Measurements from ENCODE around the gene AGPS.
"Not testable (repeated sequence)": the region's sequence is repeated elsewhere in the genome, so short reads cannot be mapped to it uniquely, and the experiment has no call there.

Gene AGPS

GRCh38 chr2:177348733-177349693 is 43.6 kb upstream of the AGPS start:
- no peak overlapping the region for H3K4me3 ChIP-seq (ENCODE audit: low read depth, low read length)
- no peak for TF ChIP-seq CTCF (IDR thresholded peaks at IDR 0.05; ENCODE audit: control insufficient read depth, extremely low read depth, insufficient read depth)
- no peak for DNase-seq (ENCODE audit: low read depth)

GRCh38 chr2:177350624-177351023 is 41.9 kb upstream of the AGPS start:
- not testable (repeated sequence) for H3K4me3 ChIP-seq (ENCODE audit: low read depth, low read length); DNase-seq (ENCODE audit: low read depth)

GRCh38 chr2:177351121-177351520 is 41.5 kb upstream of the AGPS start:
- H3K4me3 ChIP-seq (ENCODE audit: low read depth, low read length); DNase-seq (ENCODE audit: low read depth): not testable (repeated sequence)

GRCh38 chr2:177352441-177353186 is 40.0 kb upstream of the AGPS start:
- DNase-seq (ENCODE audit: low read depth) = no peak
- no peak for TF ChIP-seq CTCF (IDR thresholded peaks at IDR 0.05; ENCODE audit: control insufficient read depth, extremely low read depth, insufficient read depth)
- H3K4me3 ChIP-seq (ENCODE audit: low read depth, low read length) = no peak overlapping the region

- no peak overlapping the region for H3K4me3 ChIP-seq (ENCODE audit: low read depth, low read length)
- DNase-seq (ENCODE audit: low read depth) = no peak
- no peak for TF ChIP-seq CTCF (IDR thresholded peaks at IDR 0.05; ENCODE audit: control insufficient read depth, extremely low read depth, insufficient read depth)
Observed at GRCh38 chr2:177353187-177353478, 39.4 kb upstream of the AGPS start.

GRCh38 chr2:177354541-177354940 is 38.0 kb upstream of the AGPS start:
- H3K4me3 ChIP-seq (ENCODE audit: low read depth, low read length); DNase-seq (ENCODE audit: low read depth): not testable (repeated sequence)

GRCh38 chr2:177355874-177356273 is 36.7 kb upstream of the AGPS start:
- H3K4me3 ChIP-seq (ENCODE audit: low read depth, low read length) = no peak overlapping the region
- no peak for TF ChIP-seq CTCF (IDR thresholded peaks at IDR 0.05; ENCODE audit: control insufficient read depth, extremely low read depth, insufficient read depth)
- no peak for DNase-seq (ENCODE audit: low read depth)

GRCh38 chr2:177359836-177360595 is 32.6 kb upstream of the AGPS start:
- H3K4me3 ChIP-seq (ENCODE audit: low read depth, low read length) = no peak overlapping the region
- DNase-seq (ENCODE audit: low read depth) = no peak
- TF ChIP-seq CTCF (IDR thresholded peaks at IDR 0.05; ENCODE audit: control insufficient read depth, extremely low read depth, insufficient read depth) = no peak
